Measurements from ENCODE around the gene ADGRG6. TPM values are rescaled to one million over a fixed set of nuclear protein-coding genes. Genes with fewer than 3 reads are reported as not detected.

The ADGRG6 gene
- total RNA-seq, 2 donors from 2014 or later, result 6.4 to 6.8 TPM

DNA sequence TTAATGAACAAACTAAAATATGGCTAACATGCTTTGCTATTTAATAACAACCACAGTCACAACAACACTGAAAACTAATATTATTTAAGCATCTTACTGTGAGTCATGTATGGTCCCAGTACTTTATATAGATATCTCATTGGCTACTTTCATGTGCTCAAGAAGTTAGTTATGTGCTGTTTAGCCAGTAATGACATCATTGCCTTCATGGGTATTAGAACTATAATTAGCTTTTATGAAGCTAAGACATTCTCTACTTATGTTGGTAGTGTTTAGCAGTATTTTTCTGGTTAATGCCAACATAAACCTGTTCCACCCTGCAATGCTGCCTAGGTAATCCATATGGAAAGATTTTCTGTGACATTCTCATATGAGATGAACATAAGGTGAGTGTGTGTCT is 56.1 kb downstream of the ADGRG6 start:
- TF ChIP-seq, protein P1, sequence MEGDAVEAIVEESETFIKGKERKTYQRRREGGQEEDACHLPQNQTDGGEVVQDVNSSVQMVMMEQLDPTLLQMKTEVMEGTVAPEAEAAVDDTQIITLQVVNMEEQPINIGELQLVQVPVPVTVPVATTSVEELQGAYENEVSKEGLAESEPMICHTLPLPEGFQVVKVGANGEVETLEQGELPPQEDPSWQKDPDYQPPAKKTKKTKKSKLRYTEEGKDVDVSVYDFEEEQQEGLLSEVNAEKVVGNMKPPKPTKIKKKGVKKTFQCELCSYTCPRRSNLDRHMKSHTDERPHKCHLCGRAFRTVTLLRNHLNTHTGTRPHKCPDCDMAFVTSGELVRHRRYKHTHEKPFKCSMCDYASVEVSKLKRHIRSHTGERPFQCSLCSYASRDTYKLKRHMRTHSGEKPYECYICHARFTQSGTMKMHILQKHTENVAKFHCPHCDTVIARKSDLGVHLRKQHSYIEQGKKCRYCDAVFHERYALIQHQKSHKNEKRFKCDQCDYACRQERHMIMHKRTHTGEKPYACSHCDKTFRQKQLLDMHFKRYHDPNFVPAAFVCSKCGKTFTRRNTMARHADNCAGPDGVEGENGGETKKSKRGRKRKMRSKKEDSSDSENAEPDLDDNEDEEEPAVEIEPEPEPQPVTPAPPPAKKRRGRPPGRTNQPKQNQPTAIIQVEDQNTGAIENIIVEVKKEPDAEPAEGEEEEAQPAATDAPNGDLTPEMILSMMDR (IDR thresholded peaks at IDR 0.05), result no peak
- no peaks in the 10 kb centered on the region for H3K9me3 ChIP-seq
- peaks cover 0 to 2% of the 10 kb centered on the region in 2 donors for H3K4me1 ChIP-seq (ENCODE audit: control insufficient read depth in 1 of 2, low read depth in 2 of 2)
- ATAC-seq (ENCODE audit: insufficient number of reproducible peaks, low FRiP score, low read depth), result no peak
- no peaks in the 10 kb centered on the region for H3K27me3 ChIP-seq (replicated peaks; ENCODE audit: insufficient read depth)
- no peak overlapping the region for H3K27ac ChIP-seq
- H3K36me3 ChIP-seq, result no peaks in the 10 kb centered on the region
- no peak for DNase-seq (ENCODE audit: low spot score)
- no peak overlapping the region for H3K4me3 ChIP-seq

DNA sequence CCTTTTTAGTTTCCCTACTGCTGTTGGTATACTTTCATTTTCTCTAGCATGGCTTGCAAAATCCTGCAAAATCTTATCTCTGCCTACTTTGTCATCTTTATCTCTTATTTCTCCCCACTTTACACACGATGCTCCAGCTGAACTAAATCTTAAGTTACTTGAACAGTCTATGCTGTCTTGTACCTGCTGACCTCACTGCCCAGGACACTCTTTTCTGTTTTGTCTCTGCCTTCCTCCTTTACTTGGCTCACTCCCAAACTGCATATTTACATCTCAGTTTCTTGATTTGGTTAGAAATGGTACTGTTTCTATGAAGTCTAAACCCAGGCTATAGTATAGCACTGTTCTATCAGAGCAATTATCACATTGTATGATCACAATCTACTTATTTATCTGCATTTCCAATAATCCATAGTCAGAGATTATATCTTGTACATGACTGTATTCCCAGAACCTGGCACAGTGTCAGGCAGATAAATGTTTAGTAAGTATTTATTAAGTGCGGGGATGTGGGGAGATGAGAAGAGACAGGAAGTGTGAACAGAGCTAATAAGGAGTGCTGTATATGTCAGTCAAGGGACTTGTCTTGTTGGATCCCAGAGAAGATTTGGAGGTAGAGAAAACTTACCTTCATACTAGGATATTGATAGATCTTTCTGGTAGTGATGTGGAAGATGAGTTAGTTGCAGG is 57.6 kb downstream of the ADGRG6 start:
- H3K4me3 ChIP-seq, result no peak overlapping the region
- no peaks in the 10 kb centered on the region for H3K36me3 ChIP-seq
- peaks cover 0 to 2% of the 10 kb centered on the region in 2 donors for H3K4me1 ChIP-seq (ENCODE audit: control insufficient read depth in 1 of 2, low read depth in 2 of 2)
- no peak overlapping the region for H3K27ac ChIP-seq
- DNase-seq (ENCODE audit: low spot score), result no peak
- no peaks in the 10 kb centered on the region for H3K27me3 ChIP-seq (replicated peaks; ENCODE audit: insufficient read depth)
- H3K9me3 ChIP-seq, result no peaks in the 10 kb centered on the region
- TF ChIP-seq, protein P1 (IDR thresholded peaks at IDR 0.05), result no peak
- no peak for ATAC-seq (ENCODE audit: insufficient number of reproducible peaks, low FRiP score, low read depth)

DNA sequence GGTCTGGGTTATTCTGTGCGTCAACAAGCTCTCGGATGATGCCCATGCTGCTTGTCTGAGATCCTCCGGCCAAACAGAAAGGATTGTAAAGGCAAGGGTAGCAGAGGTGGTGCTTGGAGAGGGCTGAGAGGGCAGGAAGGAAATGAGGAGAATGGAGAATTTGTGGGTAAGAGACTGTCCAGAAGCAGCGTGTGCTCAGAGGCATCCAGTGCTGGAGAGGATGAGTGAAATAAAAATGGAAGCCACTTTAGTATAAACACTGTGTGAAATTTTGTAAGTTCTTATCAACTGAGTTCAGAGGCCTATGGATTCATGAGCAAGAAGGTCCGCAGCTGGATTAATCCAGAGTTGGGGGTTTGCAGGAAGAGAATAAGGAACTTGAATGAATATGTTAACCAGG is 59.5 kb downstream of the ADGRG6 start:
- Histone ChIP-seq H3K4me1 (ENCODE audit: control insufficient read depth in 1 of 2, low read depth in 2 of 2) (peaks cover 0 to 2% of the 10 kb centered on the region in 2 donors), H3K27ac (no peak overlapping the region), H3K9me3 (no peaks in the 10 kb centered on the region), H3K4me3 (no peak overlapping the region), H3K36me3 (no peaks in the 10 kb centered on the region), H3K27me3 (replicated peaks; ENCODE audit: insufficient read depth) (no peaks in the 10 kb centered on the region)
- TF ChIP-seq, protein P1 (IDR thresholded peaks at IDR 0.05), result no peak
- no peak for ATAC-seq (ENCODE audit: insufficient number of reproducible peaks, low FRiP score, low read depth)
- DNase-seq (ENCODE audit: low spot score), result no peak

DNA sequence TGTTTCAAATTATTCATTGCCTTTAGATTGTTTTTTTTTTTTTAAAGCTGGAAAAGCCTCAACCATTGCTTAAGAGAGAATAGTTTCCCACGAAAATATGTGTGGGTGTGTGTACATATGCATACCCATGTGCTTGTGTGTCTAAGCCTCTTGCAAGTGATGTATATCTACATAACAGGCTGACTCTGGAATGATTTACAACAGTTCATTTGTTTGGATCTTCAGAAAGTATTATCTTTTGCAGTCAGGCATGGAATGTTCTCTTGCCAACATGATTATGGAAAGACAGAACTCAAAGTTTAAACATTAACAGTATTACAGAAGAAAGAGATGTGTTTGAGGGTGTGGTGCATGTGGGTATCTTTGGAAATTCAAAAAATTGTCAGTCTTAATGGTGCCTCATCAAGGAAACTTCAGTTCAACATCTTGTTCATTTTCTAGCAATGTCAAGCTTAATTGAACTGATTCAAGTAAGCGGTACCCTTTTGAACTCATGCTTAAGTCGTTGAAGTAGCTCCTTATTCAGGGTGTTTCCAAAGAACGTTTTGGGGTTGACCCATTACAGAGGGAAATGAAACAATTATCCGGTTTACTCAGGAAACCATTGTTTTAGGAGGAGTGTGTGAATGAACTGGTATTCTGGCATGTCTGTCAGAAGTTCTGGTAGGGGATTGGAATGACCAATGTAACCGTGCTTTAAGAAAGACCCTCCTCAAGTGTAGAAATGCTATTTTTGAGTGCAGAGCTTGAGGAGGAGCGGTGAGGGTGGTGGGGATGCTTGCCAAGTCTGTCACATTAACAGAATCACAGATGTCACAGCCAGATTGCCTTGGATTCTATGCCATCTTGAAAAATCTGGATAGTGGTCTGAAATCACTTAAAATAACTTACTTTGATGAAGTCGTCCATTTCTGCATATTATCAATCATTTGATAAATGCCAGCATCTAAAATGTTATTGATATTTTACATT is 60.3 kb downstream of the ADGRG6 start:
- Histone ChIP-seq H3K27ac (no peak overlapping the region), H3K36me3 (no peaks in the 10 kb centered on the region), H3K9me3 (no peaks in the 10 kb centered on the region), H3K27me3 (replicated peaks; ENCODE audit: insufficient read depth) (no peaks in the 10 kb centered on the region), H3K4me1 (ENCODE audit: control insufficient read depth in 1 of 2, low read depth in 2 of 2) (peaks cover 0 to 2% of the 10 kb centered on the region in 2 donors), H3K4me3 (no peak overlapping the region)
- ATAC-seq (ENCODE audit: insufficient number of reproducible peaks, low FRiP score, low read depth) (no peak), DNase-seq (ENCODE audit: low spot score) (no peak)
- TF ChIP-seq, protein P1 (IDR thresholded peaks at IDR 0.05), result no peak

DNA sequence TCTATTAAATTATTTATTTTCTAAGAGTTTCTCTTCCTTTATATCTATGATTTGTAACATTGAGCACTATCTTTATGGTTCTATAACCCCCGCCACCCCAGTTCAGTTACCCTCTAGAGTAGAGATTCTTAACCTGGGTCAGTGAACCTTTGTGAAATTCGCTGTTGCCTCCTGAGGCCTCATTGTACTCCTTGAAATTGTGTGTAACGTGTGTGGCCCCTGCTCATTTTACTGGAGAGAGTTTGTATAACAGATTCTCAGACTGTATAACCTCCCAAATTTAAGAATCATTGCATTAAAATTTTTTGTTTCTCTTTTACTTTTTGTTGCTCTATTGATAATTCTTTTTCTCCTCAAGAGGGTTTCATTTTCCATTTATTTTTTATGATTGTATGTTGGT is 65.3 kb downstream of the ADGRG6 start:
- H3K27me3 ChIP-seq (replicated peaks; ENCODE audit: insufficient read depth), result no peaks in the 10 kb centered on the region
- TF ChIP-seq, protein P1 (IDR thresholded peaks at IDR 0.05), result no peak

More for the DNA sequence above, 65.3 kb downstream of the ADGRG6 start:
- Histone ChIP-seq H3K9me3 (no peaks in the 10 kb centered on the region), H3K27ac (no peak overlapping the region), H3K4me1 (ENCODE audit: control insufficient read depth in 1 of 2, low read depth in 2 of 2) (no peaks in the 10 kb centered on the region), H3K4me3 (no peak overlapping the region), H3K36me3 (no peaks in the 10 kb centered on the region)
- DNase-seq (ENCODE audit: low spot score) (no peak), ATAC-seq (ENCODE audit: insufficient number of reproducible peaks, low FRiP score, low read depth) (no peak)

Measured in thoracic aorta (tissue), 2 donors.